Hippocampal formation (tissue), 2 donors: ENCODE measurements around the gene PGK2.
"Not testable (repeated sequence)": the region's sequence is repeated elsewhere in the genome, so short reads cannot be mapped to it uniquely, and the experiment has no call there.

Source experiments
- DNase-seq, 2 donors: peaks; one replicate each; lab custom pipeline; 2025; lab: John Stamatoyannopoulos, UW

PGK2 gene

GRCh38 chr6:49787176-49787575 lies at the start of gene PGK2:
PGK2 (minus strand) TSS chr6:49787285; CDS start chr6:49787187, 98 bp downstream.
- DNase-seq = no peak

GRCh38 chr6:49835140-49835539 lies 48.1 kb upstream of the PGK2 start:
- no peak for DNase-seq

GRCh38 chr6:49833386-49833785 lies 46.3 kb upstream of the PGK2 start:
- no peak for DNase-seq

GRCh38 chr6:49826743-49827406 lies 39.8 kb upstream of the PGK2 start:
- no peak for DNase-seq

- no peak for DNase-seq
Observed at GRCh38 chr6:49815166-49815565, 28.1 kb upstream of the PGK2 start.

GRCh38 chr6:49813248-49813647 lies 26.2 kb upstream of the PGK2 start:
- no peak for DNase-seq

- no peak for DNase-seq
Observed at GRCh38 chr6:49806145-49806544, 19.1 kb upstream of the PGK2 start.

- no peak for DNase-seq
Observed at GRCh38 chr6:49805246-49805645, 18.2 kb upstream of the PGK2 start.

- DNase-seq = no peak
Observed at GRCh38 chr6:49801525-49801924, 14.4 kb upstream of the PGK2 start.

- no peak for DNase-seq
Observed at GRCh38 chr6:49799090-49799489, 12.0 kb upstream of the PGK2 start.

- not testable (repeated sequence) for DNase-seq
Observed at GRCh38 chr6:49796842-49797455, 9.9 kb upstream of the PGK2 start.

- no peak for DNase-seq
Observed at GRCh38 chr6:49790341-49790740, 3.3 kb upstream of the PGK2 start.

- DNase-seq = no peak
Observed at GRCh38 chr6:49784272-49784671, 2.8 kb downstream of the PGK2 start.

- no peak for DNase-seq
Observed at GRCh38 chr6:49782725-49783124, 4.4 kb downstream of the PGK2 start.

- DNase-seq = no peak
Observed at GRCh38 chr6:49782293-49782692, 4.8 kb downstream of the PGK2 start.

- no peak for DNase-seq
Observed at GRCh38 chr6:49776444-49776843, 10.6 kb downstream of the PGK2 start.

- DNase-seq = no peak
Observed at GRCh38 chr6:49775043-49775442, 12.0 kb downstream of the PGK2 start.

GRCh38 chr6:49772285-49772684 lies 14.8 kb downstream of the PGK2 start:
- DNase-seq = no peak

GRCh38 chr6:49766762-49767161 lies 20.3 kb downstream of the PGK2 start:
- no peak for DNase-seq

- DNase-seq = no peak
Observed at GRCh38 chr6:49764571-49765236, 22.4 kb downstream of the PGK2 start.

- DNase-seq = no peak
Observed at GRCh38 chr6:49744259-49744658, 42.8 kb downstream of the PGK2 start, which contains the start of gene CRISP3. CRISP3 (minus strand) TSS chr6:49744388; CDS start chr6:49744367, 21 bp downstream.

GRCh38 chr6:49743429-49743828 lies 43.7 kb downstream of the PGK2 start:
- no peak for DNase-seq

GRCh38 chr6:49739423-49739822 lies 47.7 kb downstream of the PGK2 start:
- DNase-seq = no peak
